ENCODE measurements around the gene OR4C45.

The OR4C45 gene

DNA sequence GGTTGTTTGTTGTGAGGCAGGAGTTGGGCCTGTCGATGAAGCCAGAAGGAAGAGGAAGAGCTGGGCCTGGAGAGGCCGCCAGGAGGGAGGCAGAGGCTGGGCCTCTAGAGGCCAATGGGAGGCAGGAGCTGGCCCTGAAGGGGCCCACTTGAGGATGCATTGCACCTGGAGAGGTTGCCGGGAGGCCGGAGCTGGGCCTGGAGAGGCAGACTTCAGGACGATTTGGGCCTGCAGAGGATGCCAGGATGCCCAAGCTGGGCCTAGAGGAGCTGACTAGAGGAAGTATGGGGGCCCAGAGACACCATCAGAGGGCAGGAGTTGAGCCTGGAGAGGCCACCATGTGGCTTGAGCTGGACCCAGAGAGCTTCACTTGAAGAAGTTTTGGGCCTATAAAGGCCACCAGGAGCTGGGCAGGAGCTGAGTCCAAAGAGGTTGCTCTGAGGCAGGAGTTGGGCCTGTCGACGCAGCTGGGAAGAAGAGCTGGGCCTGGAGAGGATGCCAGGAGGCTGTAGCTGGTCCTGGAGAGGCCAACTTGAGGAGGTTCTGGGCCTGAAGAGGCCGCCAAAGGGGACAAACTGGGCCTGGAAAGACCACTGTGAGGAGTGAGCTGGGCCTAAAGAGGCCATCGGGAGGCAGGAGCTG lies 39.0 kb downstream of the OR4C45 start:
- no peak overlapping the region for H3K4me3 ChIP-seq
- no peak for TF ChIP-seq CTCF (IDR thresholded peaks at IDR 0.05)
- no peak overlapping the region for H3K27ac ChIP-seq
- DNase-seq (ENCODE audit: low spot score), result no peak

GRCh38 chr11:50072226-50073112 lies 39.8 kb downstream of the OR4C45 start:
- no peak for DNase-seq (ENCODE audit: low spot score)
- H3K4me3 ChIP-seq, result no peak overlapping the region
- H3K27ac ChIP-seq, result no peak overlapping the region
- TF ChIP-seq CTCF (IDR thresholded peaks at IDR 0.05), result no peak

DNA sequence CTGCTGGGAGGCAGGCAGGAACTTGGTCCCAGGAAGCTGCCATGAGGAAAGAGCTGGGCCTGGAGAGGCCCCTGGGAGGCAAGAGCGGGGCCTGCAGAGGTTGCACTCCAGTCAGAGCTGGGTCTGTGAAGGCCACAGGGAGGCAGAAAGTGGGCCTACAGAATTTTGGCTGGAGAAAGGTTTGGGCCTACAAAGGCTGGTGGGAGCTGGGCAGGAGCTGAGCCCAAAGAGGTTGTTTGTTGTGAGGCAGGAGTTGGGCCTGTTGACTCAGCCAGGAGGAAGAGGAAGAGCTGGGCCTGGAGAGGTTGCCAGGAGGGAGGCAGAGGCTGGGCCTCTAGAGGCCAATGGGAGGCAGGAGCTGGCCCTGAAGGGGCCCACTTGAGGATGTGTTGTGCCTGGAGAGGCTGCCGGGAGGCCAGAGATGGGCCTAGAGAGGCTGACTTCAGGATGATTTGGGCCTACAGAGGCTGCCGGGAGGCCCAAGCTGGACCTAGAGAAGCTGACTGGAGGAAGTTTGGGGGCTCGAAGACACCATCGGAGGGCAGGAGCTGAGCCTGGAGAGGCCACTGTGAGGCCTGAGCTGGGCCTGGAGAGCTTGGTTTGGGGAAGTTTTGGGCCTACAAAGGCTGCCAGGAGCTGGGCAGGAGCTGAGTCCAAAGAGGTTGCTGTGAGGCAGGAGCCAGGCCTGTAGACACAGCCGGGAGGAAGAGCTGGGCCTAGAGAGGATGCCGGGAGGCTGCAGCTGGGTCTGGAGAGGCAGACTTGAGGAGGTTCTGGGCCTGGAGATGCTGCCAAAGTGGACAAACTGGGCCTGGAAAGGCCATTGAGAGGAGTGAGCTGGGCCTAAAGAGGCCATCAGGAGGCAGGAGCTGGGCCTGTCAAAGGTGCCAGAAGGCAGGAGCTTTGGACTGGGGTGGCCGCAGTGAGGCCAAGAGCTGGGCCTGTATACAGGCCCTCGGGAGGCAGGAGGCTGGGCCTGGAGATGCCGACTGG lies 40.7 kb downstream of the OR4C45 start:
- no peak for DNase-seq (ENCODE audit: low spot score)
- no peak overlapping the region for H3K4me3 ChIP-seq
- no peak for TF ChIP-seq CTCF (IDR thresholded peaks at IDR 0.05)
- no peak overlapping the region for H3K27ac ChIP-seq

- Histone ChIP-seq H3K27ac (no peak overlapping the region), H3K4me3 (no peak overlapping the region)
- TF ChIP-seq CTCF (IDR thresholded peaks at IDR 0.05), result no peak
- DNase-seq (ENCODE audit: low spot score), result no peak
Measured at GRCh38 chr11:50074161-50074560, 41.5 kb downstream of the OR4C45 start.

- Histone ChIP-seq H3K27ac (no peak overlapping the region), H3K4me3 (no peak overlapping the region)
- no peak for TF ChIP-seq CTCF (IDR thresholded peaks at IDR 0.05)
- DNase-seq (ENCODE audit: low spot score), result no peak
Measured at GRCh38 chr11:50075856-50076255, 43.2 kb downstream of the OR4C45 start.

DNA sequence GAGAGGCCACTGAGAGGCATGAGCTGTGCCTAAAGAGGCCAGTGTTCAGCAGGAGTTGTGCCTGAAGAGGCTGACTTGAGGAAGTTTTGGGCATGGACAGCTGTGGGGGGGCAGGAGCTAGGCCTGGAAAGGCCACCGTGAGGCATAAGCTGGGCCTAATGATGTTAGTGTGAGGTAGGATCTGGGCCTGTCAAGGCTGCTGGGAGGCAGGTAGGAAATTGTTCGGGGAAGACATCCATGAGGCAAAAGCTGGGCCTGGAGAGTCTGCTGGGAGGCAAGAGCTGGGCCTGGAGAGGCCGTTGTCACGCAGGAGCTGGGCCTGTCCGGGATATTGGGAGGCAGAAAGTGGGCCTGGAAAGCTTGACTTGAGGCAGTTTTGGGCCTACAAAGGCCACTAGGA lies 44.9 kb downstream of the OR4C45 start:
- DNase-seq (ENCODE audit: low spot score), result no peak
- H3K4me3 ChIP-seq, result no peak overlapping the region
- H3K27ac ChIP-seq, result no peak overlapping the region
- no peak for TF ChIP-seq CTCF (IDR thresholded peaks at IDR 0.05)

Data from coronary artery (tissue), 2 donors.